Mammary epithelial cell (primary cell): Measurements from ENCODE around the gene ITGB3BP.

Source experiments
- EZH2 ChIP-seq: IDR thresholded peaks from 2 replicates; pipeline ENCODE4 v1.6.1; 2012; ENCODE audit warnings: low read length, inconsistent platforms, borderline replicate concordance
- TF ChIP-seq, protein P1 (sequence below), 2 donors: IDR thresholded peaks in 1 of 2; conservative IDR thresholded peaks in 1 of 2; 2 replicates each; pipeline ENCODE4 v1.5.1; 2011 to 2012; ENCODE audit warnings: inconsistent platforms in 2 of 2, low read length in 2 of 2, mild to moderate bottlenecking in 2 of 2, control low read depth in 1 of 2, low read depth in 1 of 2; ENCODE audit not compliant: insufficient read depth in 1 of 2; ENCODE audit errors: extremely low read depth in 1 of 2

DNA sequence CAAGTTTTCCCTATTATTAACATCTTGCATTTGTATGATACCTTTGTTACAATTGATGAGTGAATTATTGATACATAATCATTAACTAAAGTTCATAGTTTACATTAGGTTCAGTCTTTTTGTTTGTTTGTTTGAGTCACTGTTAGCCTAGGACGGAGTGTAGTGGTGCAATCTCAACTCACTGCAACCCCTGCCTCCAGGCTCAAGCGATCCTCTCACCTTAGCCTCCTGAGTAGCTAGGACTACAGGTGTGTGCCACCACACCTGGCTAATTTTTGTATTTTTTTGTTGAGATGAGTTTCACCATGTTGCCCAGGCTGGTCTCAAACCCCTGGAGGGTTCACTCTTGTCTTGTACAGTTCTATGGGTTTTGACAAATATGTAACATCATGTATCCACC lies 36.3 kb upstream of the ITGB3BP start:
- TF ChIP-seq, protein P1, sequence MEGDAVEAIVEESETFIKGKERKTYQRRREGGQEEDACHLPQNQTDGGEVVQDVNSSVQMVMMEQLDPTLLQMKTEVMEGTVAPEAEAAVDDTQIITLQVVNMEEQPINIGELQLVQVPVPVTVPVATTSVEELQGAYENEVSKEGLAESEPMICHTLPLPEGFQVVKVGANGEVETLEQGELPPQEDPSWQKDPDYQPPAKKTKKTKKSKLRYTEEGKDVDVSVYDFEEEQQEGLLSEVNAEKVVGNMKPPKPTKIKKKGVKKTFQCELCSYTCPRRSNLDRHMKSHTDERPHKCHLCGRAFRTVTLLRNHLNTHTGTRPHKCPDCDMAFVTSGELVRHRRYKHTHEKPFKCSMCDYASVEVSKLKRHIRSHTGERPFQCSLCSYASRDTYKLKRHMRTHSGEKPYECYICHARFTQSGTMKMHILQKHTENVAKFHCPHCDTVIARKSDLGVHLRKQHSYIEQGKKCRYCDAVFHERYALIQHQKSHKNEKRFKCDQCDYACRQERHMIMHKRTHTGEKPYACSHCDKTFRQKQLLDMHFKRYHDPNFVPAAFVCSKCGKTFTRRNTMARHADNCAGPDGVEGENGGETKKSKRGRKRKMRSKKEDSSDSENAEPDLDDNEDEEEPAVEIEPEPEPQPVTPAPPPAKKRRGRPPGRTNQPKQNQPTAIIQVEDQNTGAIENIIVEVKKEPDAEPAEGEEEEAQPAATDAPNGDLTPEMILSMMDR (conservative IDR thresholded peaks at IDR 0.05 in 1 of 2, IDR thresholded peaks at IDR 0.05 in 1 of 2; ENCODE audit: extremely low read depth in 1 of 2, insufficient read depth in 1 of 2, low read depth in 1 of 2, low read length in 2 of 2), result no peak
- TF ChIP-seq EZH2, result no peak
